ENCODE measurements around the gene CHRNG.

Gene CHRNG

GRCh38 chr2:232508251-232508650, 31.2 kb upstream of the CHRNG start:
- DNase-seq: no peak

- no peak for DNase-seq
Observed at GRCh38 chr2:232511336-232511890, 28.1 kb upstream of the CHRNG start.

DNA sequence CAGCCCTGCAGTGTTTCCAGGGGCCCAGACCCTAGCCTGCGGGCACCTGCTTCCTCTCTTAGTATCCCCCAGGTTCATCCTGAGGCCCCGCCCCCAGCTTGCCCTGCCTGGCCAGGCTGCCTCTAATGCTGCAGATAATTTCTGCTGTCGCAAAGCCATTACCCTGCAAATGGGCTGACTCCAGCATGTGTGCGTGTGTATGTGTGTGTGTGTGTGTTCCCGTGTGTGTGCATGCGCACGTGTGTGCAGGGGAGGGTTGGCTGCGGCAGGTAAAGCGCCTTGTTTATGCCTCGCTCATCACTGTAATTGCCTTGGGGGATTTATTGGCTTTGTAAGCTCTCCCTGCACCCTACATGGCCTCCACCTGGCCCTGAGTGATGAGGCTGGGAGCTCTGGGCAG, 26.9 kb upstream of the CHRNG start:
- DNase-seq: no peak

- DNase-seq: no peak
Observed at GRCh38 chr2:232513353-232513752, 26.1 kb upstream of the CHRNG start.

- no peak for DNase-seq
Observed at GRCh38 chr2:232515639-232516038, 23.9 kb upstream of the CHRNG start.

- no peak for DNase-seq
Observed at GRCh38 chr2:232516551-232516950, 22.9 kb upstream of the CHRNG start.

DNA sequence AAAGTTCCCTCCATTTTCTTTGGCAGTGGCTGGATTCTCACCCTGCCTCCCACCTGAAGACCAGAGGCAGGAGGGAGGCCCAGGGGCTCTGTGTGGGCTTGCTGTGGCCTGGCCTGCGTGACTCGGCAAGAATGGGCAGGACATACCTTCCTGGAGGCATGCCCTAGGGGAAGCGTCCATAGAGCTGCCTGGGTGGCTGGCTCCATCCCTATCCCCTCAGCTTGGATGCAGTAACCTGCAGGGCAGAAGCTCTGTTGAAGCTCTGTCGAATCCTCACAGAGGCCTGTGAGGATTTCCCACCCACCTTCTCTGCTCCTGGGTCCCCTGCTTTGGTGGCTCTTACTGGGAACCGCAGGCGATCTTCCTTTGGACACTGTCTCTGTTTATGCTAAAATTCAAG, 20.6 kb upstream of the CHRNG start:
- no peak for DNase-seq

DNA sequence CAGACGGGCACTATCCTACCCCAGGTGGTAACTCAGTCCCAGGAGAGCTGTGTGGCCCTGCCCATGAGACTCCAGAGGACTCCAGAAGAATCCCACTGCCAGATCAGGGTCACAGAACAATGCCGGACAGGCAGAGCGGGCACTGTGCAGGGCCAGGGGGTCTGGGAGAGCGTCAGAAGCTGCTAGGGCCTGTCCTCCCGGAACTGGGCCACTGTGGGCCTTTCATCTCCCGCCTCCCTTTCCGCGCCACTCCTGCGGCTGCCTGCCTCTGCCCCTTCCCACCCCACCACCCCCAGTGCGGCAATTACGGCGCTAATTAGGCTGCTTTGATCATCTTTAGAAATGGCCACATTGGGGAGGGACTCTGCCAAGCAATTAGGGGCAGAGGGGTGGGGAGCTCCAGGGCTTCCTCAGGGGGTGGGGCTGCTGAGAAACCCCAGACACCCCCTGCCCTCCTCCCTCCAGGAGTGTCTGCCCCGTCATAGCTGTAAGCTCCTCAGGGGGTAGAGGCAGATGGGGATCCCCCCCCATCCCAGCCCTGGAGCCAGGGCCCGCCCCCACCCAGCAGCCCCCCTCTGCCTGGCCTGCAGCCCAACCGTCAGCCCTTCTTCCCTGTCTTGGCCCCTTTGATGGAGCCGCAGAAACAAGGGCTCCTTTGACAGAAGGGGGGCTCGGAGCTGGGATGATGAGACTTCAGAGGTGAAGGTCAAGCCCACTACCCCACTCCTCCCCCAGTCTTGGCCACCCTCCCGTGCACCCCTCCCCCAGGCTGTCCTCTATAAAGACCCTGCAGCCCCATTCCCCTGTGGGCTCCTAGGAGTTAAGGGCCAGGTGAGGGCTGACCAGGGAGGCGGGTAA, 19.7 kb upstream of the CHRNG start, which contains the start of gene PRSS56:
TSS of gene PRSS56 (plus strand) at position 808 of the 858 bp plus-strand sequence. CDS start 211 bp downstream, outside the sequence.
- DNase-seq: no peak

GRCh38 chr2:232520489-232520888, 19.0 kb upstream of the CHRNG start:
- DNase-seq: no peak

DNA sequence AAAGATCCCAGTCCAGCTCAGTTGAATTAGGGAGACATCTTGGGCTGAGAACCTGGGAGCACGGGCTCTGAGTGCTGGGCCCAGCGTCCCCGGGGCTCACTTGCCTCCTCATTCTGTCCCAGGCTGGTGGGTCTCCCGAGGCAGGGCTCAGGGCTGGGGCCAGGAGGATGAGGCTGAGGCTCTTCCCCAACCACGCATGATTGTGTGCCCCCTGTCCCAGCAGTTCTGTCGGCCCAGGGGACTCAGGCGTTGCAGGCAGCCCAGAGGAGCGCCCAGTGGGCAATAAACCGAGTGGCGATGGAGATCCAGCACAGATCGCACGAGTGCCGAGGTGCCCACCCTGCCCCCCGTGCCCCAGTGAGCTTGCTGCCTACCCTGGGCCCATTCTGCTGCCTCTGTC, 18.4 kb upstream of the CHRNG start:
- DNase-seq: no peak

GRCh38 chr2:232521959-232522622, 17.4 kb upstream of the CHRNG start:
- DNase-seq: peak; percentile 45

- no peak for DNase-seq
Observed at GRCh38 chr2:232522623-232523401, 16.7 kb upstream of the CHRNG start.

GRCh38 chr2:232523402-232523681, 16.1 kb upstream of the CHRNG start:
- no peak for DNase-seq

GRCh38 chr2:232523682-232524597, 15.6 kb upstream of the CHRNG start:
- DNase-seq: no peak

GRCh38 chr2:232524771-232525170, 14.7 kb upstream of the CHRNG start:
- DNase-seq: no peak

DNA sequence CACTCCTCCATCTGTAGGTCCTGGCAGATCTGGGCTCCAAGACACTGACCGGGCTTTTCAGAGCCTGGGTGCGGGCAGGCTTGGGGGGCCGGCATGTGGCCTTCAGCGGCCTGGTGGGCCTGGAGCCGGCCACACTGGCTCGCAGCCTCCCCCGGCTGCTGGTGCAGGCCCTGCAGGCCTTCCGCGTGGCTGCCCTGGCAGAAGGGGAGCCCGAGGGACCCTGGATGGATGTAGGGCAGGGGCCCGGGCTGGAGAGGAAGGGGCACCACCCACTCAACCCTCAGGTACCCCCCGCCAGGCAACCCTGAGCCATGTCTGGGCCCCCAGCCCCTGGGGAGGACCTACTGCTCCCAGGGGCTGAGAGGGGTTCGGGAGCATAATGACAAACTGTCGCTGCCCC, 14.3 kb upstream of the CHRNG start:
- no peak for DNase-seq

GRCh38 chr2:232525791-232526371, 13.6 kb upstream of the CHRNG start, which contains the start of gene CHRND:
Gene CHRND (plus strand): TSS chr2:232526160. CDS start chr2:232526216, 56 bp downstream.
- no peak for DNase-seq

GRCh38 chr2:232526372-232526941, 13.0 kb upstream of the CHRNG start:
- no peak for DNase-seq

DNA sequence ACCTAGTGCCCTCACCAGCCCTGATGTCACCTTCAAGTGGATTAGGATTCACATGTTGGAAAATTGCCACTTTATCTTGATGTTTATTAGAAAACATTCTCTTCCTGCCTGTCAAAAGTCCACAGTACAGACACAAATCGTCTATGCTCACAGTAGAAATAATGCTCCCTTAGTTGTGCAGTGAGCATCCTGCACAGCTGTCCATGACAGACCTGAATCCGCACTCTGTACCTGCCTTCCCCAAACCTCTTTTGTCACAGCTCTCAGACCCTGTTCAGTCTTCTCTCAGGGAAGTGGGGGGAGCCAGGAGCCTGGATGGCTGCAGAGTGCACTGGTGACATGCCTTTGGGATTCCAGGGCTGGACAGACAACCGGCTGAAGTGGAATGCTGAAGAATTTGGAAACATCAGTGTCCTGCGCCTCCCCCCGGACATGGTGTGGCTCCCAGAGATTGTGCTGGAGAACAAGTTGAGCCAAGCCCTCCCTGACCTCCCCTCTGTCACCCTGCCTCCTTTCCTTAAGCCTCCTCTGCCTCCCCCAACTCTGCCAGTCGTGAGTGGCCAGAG, 11.5 kb upstream of the CHRNG start:
- DNase-seq: no peak

GRCh38 chr2:232528746-232529460, 10.6 kb upstream of the CHRNG start:
- DNase-seq: no peak

Data from stimulated activated naive CD4-positive, alpha-beta T cell treated with Interleukin-2 at 50 U/mL for 16 hours (primary cell).